Endothelial cell of umbilical vein (primary cell): Measurements from ENCODE around the gene HCST.

ENCODE experiments used
- CTCF ChIP-seq, 2 donors: IDR thresholded peaks; 1 replicate in 1 of 2; 2 replicates in 1 of 2; pipeline ENCODE4 v1.5.1; 2011; ENCODE audit warnings: low read length in 2 of 2, mild to moderate bottlenecking in 2 of 2, moderate library complexity in 2 of 2, control low read depth in 1 of 2, inconsistent platforms in 1 of 2, low read depth in 1 of 2; ENCODE audit not compliant: insufficient read depth in 1 of 2; ENCODE audit errors: extremely low read depth in 1 of 2
- EZH2 ChIP-seq: IDR thresholded peaks from 2 replicates; pipeline ENCODE4 v1.6.1; 2012; ENCODE audit warnings: borderline replicate concordance, low read depth, mild to moderate bottlenecking, moderate library complexity, low read length, inconsistent platforms; ENCODE audit not compliant: severe bottlenecking
- GATA2 ChIP-seq: IDR thresholded peaks from 2 replicates; pipeline ENCODE4 v1.7.0; 2011; ENCODE audit warnings: low read depth, mild to moderate bottlenecking, moderate library complexity, mixed read lengths, low read length; ENCODE audit not compliant: insufficient read length, insufficient read depth
- POLR2A ChIP-seq: IDR thresholded peaks from 2 replicates; pipeline ENCODE4 v1.6.1; 2012; ENCODE audit warnings: low read depth, mild to moderate bottlenecking, control low read depth, low read length
- POLR2AphosphoS5 ChIP-seq: IDR thresholded peaks from 2 replicates; pipeline ENCODE4 v1.6.1; 2012; ENCODE audit warnings: low read depth, mild to moderate bottlenecking, control low read depth, low read length, moderate library complexity; ENCODE audit not compliant: insufficient read depth

GRCh38 chr19:35860818-35861639 is 41.3 kb upstream of the HCST start:
- TF ChIP-seq POLR2AphosphoS5 (no peak), CTCF (IDR thresholded peaks at IDR 0.05; ENCODE audit: extremely low read depth in 1 of 2, insufficient read depth in 1 of 2, low read depth in 1 of 2, low read length in 2 of 2) (no peak), EZH2 (peak; percentile 89), GATA2 (no peak), POLR2A (no peak)
